IPS DF 6.9 (cell line): ENCODE measurements around the gene DMAC2L.

Experiments used
- DNase-seq: peaks from one replicate; pipeline ENCODE4 v3.0.0-alpha.2; 2013; ENCODE audit warnings: low read depth, low spot score
- H3K27ac ChIP-seq: one replicate; pipeline ENCODE4 v1.5.1; 2013; ENCODE audit warnings: low read length, control low read depth
- H3K27me3 ChIP-seq: 2 replicates; pipeline ENCODE4 v1.6.1; 2013; ENCODE audit warnings: mild to moderate bottlenecking, low read length; ENCODE audit not compliant: control insufficient read depth, insufficient read depth
- H3K36me3 ChIP-seq: 2 replicates; pipeline ENCODE4 v1.6.1; 2013; ENCODE audit warnings: low read length; ENCODE audit not compliant: control insufficient read depth, insufficient read depth
- H3K4me1 ChIP-seq: 2 replicates; pipeline ENCODE4 v1.6.1; 2013; ENCODE audit warnings: low read length; ENCODE audit not compliant: control insufficient read depth, insufficient read depth
- H3K4me3 ChIP-seq: 2 replicates; pipeline ENCODE4 v1.5.1; 2013; ENCODE audit warnings: mild to moderate bottlenecking, low read length
- H3K9me3 ChIP-seq: 2 replicates; pipeline ENCODE4 v1.6.1; 2013; ENCODE audit warnings: low read length, inconsistent platforms; ENCODE audit not compliant: control insufficient read depth, insufficient read depth
- WGBS: extraction: QIAGEN DNeasy Blood & Tissue Kit; methylation state at CpG from one replicate; pipeline ENCODE4 v1.1.7; 2013; ENCODE audit warnings: mixed read lengths, missing lambda C conversion rate; ENCODE audit not compliant: insufficient read length, insufficient coverage; 5-methylcytosine and 5-hydroxymethylcytosine counted together

Gene DMAC2L

GRCh38 chr14:50311972-50312733, at the start of gene DMAC2L, which contains the start of gene L2HGDH:
TSS of gene DMAC2L (plus strand) at chr14:50312324. CDS start at chr14:50321488, 9,164 bp downstream.
TSS of gene L2HGDH (minus strand) at chr14:50312229. CDS start at chr14:50312150, 79 bp downstream.
- DNase-seq, result peak; percentile 88
- no peaks in the 10 kb centered on the region for H3K36me3 ChIP-seq
- peak within 1 kb of the TSS; percentile 87 for H3K4me3 ChIP-seq
- no peak within 1 kb of the TSS for H3K27ac ChIP-seq
- H3K4me1 ChIP-seq, result peaks cover 2% of the 10 kb centered on the region; the same call in 1 of the 2 replicates
- H3K27me3 ChIP-seq, result no peaks in the 10 kb centered on the region
- no peaks in the 10 kb centered on the region for H3K9me3 ChIP-seq
- WGBS, result no CpG with 5 or more reads among the region's 83 CpGs

GRCh38 chr14:50262865-50263264, 49.3 kb upstream of the DMAC2L start:
- no peaks in the 10 kb centered on the region for H3K9me3 ChIP-seq
- no peak for DNase-seq
- no peak overlapping the region for H3K4me3 ChIP-seq
- no peaks in the 10 kb centered on the region for H3K4me1 ChIP-seq
- H3K27ac ChIP-seq, result no peak overlapping the region
- H3K36me3 ChIP-seq, result no peaks in the 10 kb centered on the region; the same call in 1 of the 2 replicates
- no CpG with 5 or more reads among the region's 2 CpGs for WGBS
- no peaks in the 10 kb centered on the region for H3K27me3 ChIP-seq

- Histone ChIP-seq H3K4me3 (no peak overlapping the region), H3K36me3 (no peaks in the 10 kb centered on the region; the same call in 1 of the 2 replicates), H3K9me3 (no peaks in the 10 kb centered on the region), H3K27me3 (no peaks in the 10 kb centered on the region), H3K4me1 (no peaks in the 10 kb centered on the region), H3K27ac (no peak overlapping the region)
- WGBS, result no CpG with 5 or more reads among the region's 4 CpGs
- no peak for DNase-seq
Measured at GRCh38 chr14:50263321-50263720, 48.8 kb upstream of the DMAC2L start.

GRCh38 chr14:50265029-50265428, 47.1 kb upstream of the DMAC2L start:
- Histone ChIP-seq H3K4me3 (no peak overlapping the region), H3K36me3 (no peaks in the 10 kb centered on the region; the same call in 1 of the 2 replicates), H3K4me1 (no peaks in the 10 kb centered on the region), H3K9me3 (no peaks in the 10 kb centered on the region), H3K27me3 (no peaks in the 10 kb centered on the region), H3K27ac (no peak overlapping the region)
- no peak for DNase-seq

GRCh38 chr14:50270932-50271331, 41.2 kb upstream of the DMAC2L start:
- no peaks in the 10 kb centered on the region for H3K4me1 ChIP-seq
- no peaks in the 10 kb centered on the region for H3K27me3 ChIP-seq
- whole genome bisulfite sequencing, result no CpG with 5 or more reads among the region's 6 CpGs
- H3K4me3 ChIP-seq, result no peak overlapping the region
- no peak for DNase-seq
- H3K27ac ChIP-seq, result no peak overlapping the region
- no peaks in the 10 kb centered on the region for H3K36me3 ChIP-seq
- no peaks in the 10 kb centered on the region for H3K9me3 ChIP-seq

GRCh38 chr14:50272498-50272897, 39.6 kb upstream of the DMAC2L start:
- Histone ChIP-seq H3K27me3 (no peaks in the 10 kb centered on the region), H3K4me3 (no peak overlapping the region), H3K9me3 (no peaks in the 10 kb centered on the region), H3K4me1 (no peaks in the 10 kb centered on the region), H3K27ac (no peak overlapping the region), H3K36me3 (no peaks in the 10 kb centered on the region; the same call in 1 of the 2 replicates)
- WGBS, result no CpG with 5 or more reads among the region's 1 CpG
- no peak for DNase-seq

GRCh38 chr14:50285861-50286260, 26.3 kb upstream of the DMAC2L start:
- no peak overlapping the region for H3K4me3 ChIP-seq
- H3K27ac ChIP-seq, result no peak overlapping the region
- DNase-seq, result no peak
- H3K9me3 ChIP-seq, result no peaks in the 10 kb centered on the region
- no peaks in the 10 kb centered on the region for H3K27me3 ChIP-seq
- no peaks in the 10 kb centered on the region for H3K4me1 ChIP-seq
- H3K36me3 ChIP-seq, result no peaks in the 10 kb centered on the region; the same call in 1 of the 2 replicates

- H3K9me3 ChIP-seq, result no peaks in the 10 kb centered on the region
- WGBS, result no CpG with 5 or more reads among the region's 5 CpGs
- H3K27me3 ChIP-seq, result no peaks in the 10 kb centered on the region
- no peaks in the 10 kb centered on the region for H3K4me1 ChIP-seq
- H3K27ac ChIP-seq, result no peak overlapping the region
- H3K4me3 ChIP-seq, result no peak overlapping the region
- no peak for DNase-seq
- H3K36me3 ChIP-seq, result no peaks in the 10 kb centered on the region; the same call in 1 of the 2 replicates
Measured at GRCh38 chr14:50288146-50288545, 24.0 kb upstream of the DMAC2L start.

GRCh38 chr14:50290306-50290705, 21.8 kb upstream of the DMAC2L start:
- Histone ChIP-seq H3K4me3 (no peak overlapping the region), H3K4me1 (no peaks in the 10 kb centered on the region), H3K9me3 (no peaks in the 10 kb centered on the region), H3K27ac (no peak overlapping the region), H3K27me3 (no peaks in the 10 kb centered on the region), H3K36me3 (no peaks in the 10 kb centered on the region; the same call in 1 of the 2 replicates)
- WGBS, result no CpG with 5 or more reads among the region's 5 CpGs
- no peak for DNase-seq

GRCh38 chr14:50299585-50299984, 12.5 kb upstream of the DMAC2L start:
- Histone ChIP-seq H3K27ac (no peak overlapping the region), H3K27me3 (no peaks in the 10 kb centered on the region), H3K4me3 (no peak overlapping the region), H3K4me1 (no peaks in the 10 kb centered on the region), H3K9me3 (no peaks in the 10 kb centered on the region), H3K36me3 (no peaks in the 10 kb centered on the region)
- no CpG with 5 or more reads among the region's 2 CpGs for WGBS
- no peak for DNase-seq

GRCh38 chr14:50301914-50302313, 10.2 kb upstream of the DMAC2L start:
- no peak for DNase-seq
- Histone ChIP-seq H3K4me1 (no peaks in the 10 kb centered on the region), H3K9me3 (no peaks in the 10 kb centered on the region), H3K27me3 (no peaks in the 10 kb centered on the region), H3K4me3 (no peak overlapping the region), H3K36me3 (no peaks in the 10 kb centered on the region), H3K27ac (no peak overlapping the region)
